Lower leg skin (tissue), 3 donors: ENCODE measurements around the gene KAT2B.

ENCODE experiments used
- CTCF ChIP-seq, 3 donors: fragments of 450-650 bp; IDR thresholded peaks; one replicate each; pipeline ENCODE4 v1.5.1; 2016; ENCODE audit warnings: antibody characterized with exemption in 3 of 3, mild to moderate bottlenecking in 3 of 3, moderate library complexity in 2 of 3
- POLR2A ChIP-seq, 2 donors: fragments of 450-650 bp; IDR thresholded peaks; one replicate each; pipeline ENCODE4 v1.6.1; 2016 to 2017; ENCODE audit warnings: antibody characterized with exemption in 2 of 2, mild to moderate bottlenecking in 1 of 2, moderate library complexity in 1 of 2

GRCh38 chr3:20125897-20126296 lies 85.7 kb downstream of the KAT2B start:
- TF ChIP-seq CTCF (IDR thresholded peaks at IDR 0.05) (no peak), POLR2A (IDR thresholded peaks at IDR 0.05) (no peak)
